GM06990 (cell line): ENCODE data around the gene RBX1.

ENCODE experiments used
- DNase-seq: peaks from one replicate; pipeline ENCODE4 v3.0.0-alpha.2; 2011; ENCODE audit not compliant: insufficient read length; ENCODE audit errors: extremely low read depth
- H3K27me3 ChIP-seq: replicated peaks from 2 replicates; pipeline ENCODE4 v1.6.0; 2011; ENCODE audit warnings: low read length; ENCODE audit not compliant: control insufficient read depth, insufficient read depth
- H3K36me3 ChIP-seq: 2 replicates; pipeline ENCODE4 v1.5.1; 2011; ENCODE audit warnings: low read length; ENCODE audit not compliant: control insufficient read depth, insufficient read depth
- H3K4me3 ChIP-seq: replicated peaks from 2 replicates; pipeline ENCODE4 v1.5.1; 2011; ENCODE audit warnings: low read depth, mild to moderate bottlenecking, control low read depth, low read length
- TF ChIP-seq, protein P1 (sequence below): IDR thresholded peaks from 2 replicates; pipeline ENCODE4 v1.5.1; 2011; ENCODE audit warnings: low read length, control low read depth, mild to moderate bottlenecking, inconsistent platforms; ENCODE audit not compliant: insufficient read depth, poor library complexity, severe bottlenecking

RBX1 gene

GRCh38 chr22:40982482-40983385, 31.6 kb downstream of the RBX1 start:
- H3K27me3 ChIP-seq, result no peaks in the 10 kb centered on the region
- DNase-seq, result no peak
- no peaks in the 10 kb centered on the region for H3K36me3 ChIP-seq
- TF ChIP-seq, protein P1, sequence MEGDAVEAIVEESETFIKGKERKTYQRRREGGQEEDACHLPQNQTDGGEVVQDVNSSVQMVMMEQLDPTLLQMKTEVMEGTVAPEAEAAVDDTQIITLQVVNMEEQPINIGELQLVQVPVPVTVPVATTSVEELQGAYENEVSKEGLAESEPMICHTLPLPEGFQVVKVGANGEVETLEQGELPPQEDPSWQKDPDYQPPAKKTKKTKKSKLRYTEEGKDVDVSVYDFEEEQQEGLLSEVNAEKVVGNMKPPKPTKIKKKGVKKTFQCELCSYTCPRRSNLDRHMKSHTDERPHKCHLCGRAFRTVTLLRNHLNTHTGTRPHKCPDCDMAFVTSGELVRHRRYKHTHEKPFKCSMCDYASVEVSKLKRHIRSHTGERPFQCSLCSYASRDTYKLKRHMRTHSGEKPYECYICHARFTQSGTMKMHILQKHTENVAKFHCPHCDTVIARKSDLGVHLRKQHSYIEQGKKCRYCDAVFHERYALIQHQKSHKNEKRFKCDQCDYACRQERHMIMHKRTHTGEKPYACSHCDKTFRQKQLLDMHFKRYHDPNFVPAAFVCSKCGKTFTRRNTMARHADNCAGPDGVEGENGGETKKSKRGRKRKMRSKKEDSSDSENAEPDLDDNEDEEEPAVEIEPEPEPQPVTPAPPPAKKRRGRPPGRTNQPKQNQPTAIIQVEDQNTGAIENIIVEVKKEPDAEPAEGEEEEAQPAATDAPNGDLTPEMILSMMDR, result no peak
- H3K4me3 ChIP-seq, result no peak overlapping the region

- Histone ChIP-seq H3K27me3 (peaks cover 4% of the 10 kb centered on the region), H3K36me3 (no peaks in the 10 kb centered on the region), H3K4me3 (no peak overlapping the region)
- TF ChIP-seq, protein P1, result no peak
- DNase-seq, result no peak
Measured at GRCh38 chr22:40991298-40991697, 40.1 kb downstream of the RBX1 start.

DNA sequence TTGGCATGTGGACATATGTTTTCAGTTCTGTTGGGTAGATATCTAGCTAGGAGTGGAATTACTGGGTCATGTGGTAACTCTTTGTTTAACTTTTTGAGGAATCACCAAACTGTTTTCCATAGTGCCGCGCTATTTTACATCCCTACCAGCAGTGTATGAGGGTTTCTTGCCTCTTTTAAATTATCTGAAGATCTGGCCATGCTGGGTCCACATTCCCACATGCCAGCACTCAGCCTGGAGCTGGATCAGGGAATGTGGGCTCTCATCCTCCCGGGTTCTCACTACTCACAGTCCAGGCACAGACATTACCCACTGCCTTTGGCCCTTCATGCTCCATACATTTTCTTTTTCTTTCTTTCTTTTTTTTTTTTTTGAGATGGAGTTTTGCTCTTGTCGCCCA, 44.6 kb downstream of the RBX1 start:
- Histone ChIP-seq H3K36me3 (no peaks in the 10 kb centered on the region), H3K4me3 (no peak overlapping the region), H3K27me3 (peaks cover 2% of the 10 kb centered on the region; the same call in 1 of the 2 replicates)
- TF ChIP-seq, protein P1, result no peak
- no peak for DNase-seq

- TF ChIP-seq, protein P1, result no peak
- DNase-seq, result no peak
- Histone ChIP-seq H3K36me3 (no peaks in the 10 kb centered on the region), H3K27me3 (peaks cover 2% of the 10 kb centered on the region; the same call in 1 of the 2 replicates), H3K4me3 (no peak overlapping the region)
Measured at GRCh38 chr22:40997520-40997919, 46.3 kb downstream of the RBX1 start.

DNA sequence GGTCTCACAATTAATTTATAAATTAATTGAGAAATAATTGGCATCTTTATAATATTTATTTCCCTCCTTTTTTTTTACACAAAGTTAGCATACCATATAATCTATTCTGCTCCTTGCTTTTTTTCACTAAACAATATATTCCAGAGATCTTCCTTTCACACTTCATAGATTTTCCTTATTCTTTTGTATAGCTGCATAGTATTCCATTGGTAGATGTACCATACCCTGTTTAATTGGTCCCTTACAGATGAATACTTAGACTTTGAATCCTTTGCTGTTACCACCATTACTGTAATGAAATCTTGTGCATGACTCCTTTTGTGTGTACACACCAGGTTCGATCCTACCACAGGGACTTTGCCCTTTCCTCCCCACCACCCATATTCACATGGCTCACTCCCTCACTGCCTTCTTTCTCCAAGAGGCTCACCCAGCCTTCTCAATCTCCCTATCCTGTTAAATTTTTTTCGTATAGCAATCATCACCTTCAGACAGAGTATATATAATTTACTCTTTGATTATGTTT, 48.9 kb downstream of the RBX1 start:
- H3K27me3 ChIP-seq, result no peaks in the 10 kb centered on the region
- no peak for DNase-seq
- no peak overlapping the region for H3K4me3 ChIP-seq
- H3K36me3 ChIP-seq, result no peaks in the 10 kb centered on the region
- TF ChIP-seq, protein P1, result no peak
